ENCODE measurements around the gene BBLN. TPM values are rescaled to one million over a fixed set of nuclear protein-coding genes. Genes with fewer than 3 reads are reported as not detected.

BBLN gene
- total RNA-seq, 1 experiment from 2014 or later = 74.9 TPM

GRCh38 chr9:128146591-128147120 lies 13.4 kb upstream of the BBLN start:
- Histone ChIP-seq H3K14ac (ENCODE audit: insufficient read depth, low read length) (no peak overlapping the region), H3K27me3 (ENCODE audit: insufficient read depth, low read length) (no peaks in the 10 kb centered on the region), H3K79me2 (ENCODE audit: insufficient read depth, low read length) (no peaks in the 10 kb centered on the region), H4K8ac (replicated peaks; ENCODE audit: insufficient read length, low read depth, low read length) (no peak overlapping the region), H3K4me2 (ENCODE audit: insufficient read depth, insufficient read length, low read length) (no peak overlapping the region), H4K20me1 (ENCODE audit: control insufficient read depth, insufficient read depth, insufficient read length) (no peaks in the 10 kb centered on the region), H3K23me2 (ENCODE audit: insufficient read length, low read depth, low read length, poor library complexity, severe bottlenecking) (no peaks in the 10 kb centered on the region), H3K18ac (ENCODE audit: insufficient read length, low read depth, low read length) (no peak overlapping the region), H2BK15ac (ENCODE audit: low read depth, low read length) (no peak overlapping the region), H4K91ac (ENCODE audit: insufficient read length, low read depth, low read length) (no peak overlapping the region), H2BK120ac (ENCODE audit: low read depth, low read length, poor library complexity, severe bottlenecking) (no peak overlapping the region), H2BK5ac (ENCODE audit: insufficient read length, low read length) (no peak overlapping the region), H2BK12ac (ENCODE audit: insufficient read length, low read depth, low read length) (no peak overlapping the region), H3K56ac (ENCODE audit: insufficient read length, low read depth, low read length) (no peak overlapping the region), H3K4me1 (ENCODE audit: insufficient read depth, low read length) (no peaks in the 10 kb centered on the region), H4K5ac (ENCODE audit: insufficient read length, low read depth, low read length) (no peak overlapping the region), H3K79me1 (ENCODE audit: insufficient read depth, low read depth, low read length, poor library complexity, severe bottlenecking) (no peaks in the 10 kb centered on the region), H3K9ac (ENCODE audit: extremely low read depth, insufficient read length, low read length) (no peak overlapping the region), H3T11ph (ENCODE audit: low read length) (no peak overlapping the region), H3K23ac (ENCODE audit: insufficient read length, low read depth, low read length) (no peak overlapping the region), H2AK5ac (ENCODE audit: insufficient read length, low read length) (no peak overlapping the region), H2AFZ (ENCODE audit: low read length) (no peak overlapping the region), H3K27ac (ENCODE audit: insufficient read length, low read depth, low read length) (no peak overlapping the region), H3K9me3 (ENCODE audit: control insufficient read depth, low read depth, low read length) (no peaks in the 10 kb centered on the region), H3K4ac (ENCODE audit: low read depth, low read length) (no peak overlapping the region), H2BK20ac (ENCODE audit: low read depth, low read length, poor library complexity, severe bottlenecking) (no peak overlapping the region)
- H3K27ac Mint-ChIP-seq = no peak overlapping the region
- DNase-seq = peak; percentile 24
- H3K9me3 Mint-ChIP-seq = no peaks in the 10 kb centered on the region
- WGBS (ENCODE audit: extremely low coverage, insufficient read length, low lambda C conversion rate) = no CpG with 5 or more reads among the region's 8 CpGs
- H3K36me3 Mint-ChIP-seq (ENCODE audit: insufficient read depth in 1 of 3, low read depth in 3 of 3) = no peaks in the 10 kb centered on the region
- H3K27me3 Mint-ChIP-seq (ENCODE audit: low read depth) = peaks cover 10% of the 10 kb centered on the region
- TF ChIP-seq CTCF (conservative IDR thresholded peaks at IDR 0.05) = no peak
- H3K4me1 Mint-ChIP-seq = peaks cover 11 to 18% of the 10 kb centered on the region in 2 experiments
- no peak overlapping the region; a peak in 2 of 5 replicates for H3K4me3 Mint-ChIP-seq
